ENCODE measurements around the gene NBL1.
A peak's percentile ranks its signal among the peaks of the same experiment; 100 is the strongest.

Gene NBL1

GRCh38 chr1:19670787-19671186, 26.7 kb downstream of the NBL1 start:
- Histone ChIP-seq H2AK5ac (ENCODE audit: low read length, severe bottlenecking) (no peak overlapping the region), H3K27ac (ENCODE audit: low read length, poor library complexity, severe bottlenecking) (no peak overlapping the region), H3K23ac (ENCODE audit: low read length in 2 of 2) (no peak overlapping the region), H4K8ac (ENCODE audit: low read length) (no peak overlapping the region), H3K4me3 (ENCODE audit: insufficient read depth in 1 of 2, low read depth in 1 of 2, low read length in 2 of 2) (no peak overlapping the region), H3K4me2 (ENCODE audit: low read length, poor library complexity, severe bottlenecking) (no peak overlapping the region), H2BK15ac (ENCODE audit: low read depth, poor library complexity, severe bottlenecking) (no peak overlapping the region), H3K9ac (ENCODE audit: low read length) (no peak overlapping the region), H2BK120ac (ENCODE audit: low read depth, low read length) (no peak overlapping the region), H3K27me3 (ENCODE audit: control insufficient read depth in 1 of 2, insufficient read depth in 1 of 2, low read length in 2 of 2) (peaks cover 66 to 73% of the 10 kb centered on the region in 2 experiments), H3K18ac (ENCODE audit: low read depth in 1 of 2, low read length in 2 of 2) (no peak overlapping the region), H2BK12ac (ENCODE audit: low read length in 2 of 2) (no peak overlapping the region), H3K4ac (ENCODE audit: low read depth in 1 of 2, low read length in 2 of 2) (no peak overlapping the region), H2BK5ac (ENCODE audit: low read depth, low read length, poor library complexity, severe bottlenecking) (no peak overlapping the region), H3K4me1 (ENCODE audit: control insufficient read depth, insufficient read depth, low read depth, low read length) (peaks cover 4% of the 10 kb centered on the region), H2AFZ (ENCODE audit: low read depth, low read length) (no peak overlapping the region), H3K36me3 (ENCODE audit: control insufficient read depth in 1 of 2, insufficient read depth in 2 of 2, low read depth in 1 of 2, low read length in 2 of 2) (peaks cover 0 to 3% of the 10 kb centered on the region in 2 experiments), H4K91ac (ENCODE audit: low read length) (no peak overlapping the region), H3K79me1 (replicated peaks; ENCODE audit: low read length, poor library complexity, severe bottlenecking) (no peaks in the 10 kb centered on the region), H3K9me3 (ENCODE audit: control insufficient read depth, low read length) (no peaks in the 10 kb centered on the region), H3K14ac (ENCODE audit: low read length in 2 of 2) (no peak overlapping the region)
- DNase-seq: no peak
- WGBS: 75% methylated on average over 3 of the region's 4 CpGs

- Histone ChIP-seq H3K9ac (ENCODE audit: low read length) (no peak overlapping the region), H3K4me3 (ENCODE audit: insufficient read depth in 1 of 2, low read depth in 1 of 2, low read length in 2 of 2) (no peak overlapping the region), H3K14ac (ENCODE audit: low read length in 2 of 2) (no peak overlapping the region), H4K91ac (ENCODE audit: low read length) (no peak overlapping the region), H2BK5ac (ENCODE audit: low read depth, low read length, poor library complexity, severe bottlenecking) (no peak overlapping the region), H3K4ac (ENCODE audit: low read depth in 1 of 2, low read length in 2 of 2) (no peak overlapping the region), H2BK120ac (ENCODE audit: low read depth, low read length) (no peak overlapping the region), H3K18ac (ENCODE audit: low read depth in 1 of 2, low read length in 2 of 2) (no peak overlapping the region), H2AK5ac (ENCODE audit: low read length, severe bottlenecking) (no peak overlapping the region), H3K79me1 (replicated peaks; ENCODE audit: low read length, poor library complexity, severe bottlenecking) (no peaks in the 10 kb centered on the region), H3K27me3 (ENCODE audit: control insufficient read depth in 1 of 2, insufficient read depth in 1 of 2, low read length in 2 of 2) (peaks cover 57 to 58% of the 10 kb centered on the region in 2 experiments), H3K9me3 (ENCODE audit: control insufficient read depth, low read length) (no peaks in the 10 kb centered on the region), H3K4me1 (ENCODE audit: control insufficient read depth, insufficient read depth, low read depth, low read length) (no peaks in the 10 kb centered on the region), H2AFZ (ENCODE audit: low read depth, low read length) (no peak overlapping the region), H3K4me2 (ENCODE audit: low read length, poor library complexity, severe bottlenecking) (no peak overlapping the region), H3K27ac (ENCODE audit: low read length, poor library complexity, severe bottlenecking) (no peak overlapping the region), H3K36me3 (ENCODE audit: control insufficient read depth in 1 of 2, insufficient read depth in 2 of 2, low read depth in 1 of 2, low read length in 2 of 2) (no peaks in the 10 kb centered on the region), H2BK12ac (ENCODE audit: low read length in 2 of 2) (no peak overlapping the region), H3K23ac (ENCODE audit: low read length in 2 of 2) (no peak overlapping the region), H2BK15ac (ENCODE audit: low read depth, poor library complexity, severe bottlenecking) (no peak overlapping the region), H4K8ac (ENCODE audit: low read length) (no peak overlapping the region)
- no peak for DNase-seq
- 50% methylated on average over 5 of the region's 6 CpGs for WGBS
Measured at GRCh38 chr1:19672237-19672636, 28.1 kb downstream of the NBL1 start.

- Histone ChIP-seq H2BK15ac (ENCODE audit: low read depth, poor library complexity, severe bottlenecking) (no peak overlapping the region), H3K18ac (ENCODE audit: low read depth in 1 of 2, low read length in 2 of 2) (no peak overlapping the region), H3K14ac (ENCODE audit: low read length in 2 of 2) (no peak overlapping the region), H3K27me3 (ENCODE audit: control insufficient read depth in 1 of 2, insufficient read depth in 1 of 2, low read length in 2 of 2) (peaks cover 26 to 37% of the 10 kb centered on the region in 2 experiments), H2BK120ac (ENCODE audit: low read depth, low read length) (no peak overlapping the region), H3K79me1 (replicated peaks; ENCODE audit: low read length, poor library complexity, severe bottlenecking) (no peaks in the 10 kb centered on the region), H2AFZ (ENCODE audit: low read depth, low read length) (no peak overlapping the region), H3K4ac (ENCODE audit: low read depth in 1 of 2, low read length in 2 of 2) (no peak overlapping the region), H3K36me3 (ENCODE audit: control insufficient read depth in 1 of 2, insufficient read depth in 2 of 2, low read depth in 1 of 2, low read length in 2 of 2) (no peaks in the 10 kb centered on the region), H2AK5ac (ENCODE audit: low read length, severe bottlenecking) (no peak overlapping the region), H3K4me1 (ENCODE audit: control insufficient read depth, insufficient read depth, low read depth, low read length) (peaks cover 3% of the 10 kb centered on the region), H3K9me3 (ENCODE audit: control insufficient read depth, low read length) (no peaks in the 10 kb centered on the region), H2BK5ac (ENCODE audit: low read depth, low read length, poor library complexity, severe bottlenecking) (no peak overlapping the region), H3K27ac (ENCODE audit: low read length, poor library complexity, severe bottlenecking) (no peak overlapping the region), H3K23ac (ENCODE audit: low read length in 2 of 2) (no peak overlapping the region), H4K8ac (ENCODE audit: low read length) (no peak overlapping the region), H2BK12ac (ENCODE audit: low read length in 2 of 2) (no peak overlapping the region), H4K91ac (ENCODE audit: low read length) (no peak overlapping the region), H3K4me3 (ENCODE audit: insufficient read depth in 1 of 2, low read depth in 1 of 2, low read length in 2 of 2) (no peak overlapping the region), H3K4me2 (ENCODE audit: low read length, poor library complexity, severe bottlenecking) (no peak overlapping the region), H3K9ac (ENCODE audit: low read length) (no peak overlapping the region)
- 58% methylated on average over 3 of the region's 5 CpGs for WGBS
- no peak for DNase-seq
Measured at GRCh38 chr1:19675797-19676196, 31.7 kb downstream of the NBL1 start.

GRCh38 chr1:19676438-19676922, 32.4 kb downstream of the NBL1 start:
- DNase-seq: peak; percentile 73
- no peak overlapping the region for H2BK15ac ChIP-seq (ENCODE audit: low read depth, poor library complexity, severe bottlenecking)
- H4K91ac ChIP-seq (ENCODE audit: low read length): no peak overlapping the region
- no peak overlapping the region for H3K14ac ChIP-seq (ENCODE audit: low read length in 2 of 2)
- H3K79me1 ChIP-seq (replicated peaks; ENCODE audit: low read length, poor library complexity, severe bottlenecking): no peaks in the 10 kb centered on the region
- no peak overlapping the region for H3K4ac ChIP-seq (ENCODE audit: low read depth in 1 of 2, low read length in 2 of 2)
- H2BK120ac ChIP-seq (ENCODE audit: low read depth, low read length): no peak overlapping the region
- no peak overlapping the region for H3K18ac ChIP-seq (ENCODE audit: low read depth in 1 of 2, low read length in 2 of 2)
- no peak overlapping the region for H3K27ac ChIP-seq (ENCODE audit: low read length, poor library complexity, severe bottlenecking)
- H3K23ac ChIP-seq (ENCODE audit: low read length in 2 of 2): no peak overlapping the region
- H3K4me1 ChIP-seq (ENCODE audit: control insufficient read depth, insufficient read depth, low read depth, low read length): peaks cover 3% of the 10 kb centered on the region
- no peaks in the 10 kb centered on the region for H3K36me3 ChIP-seq (ENCODE audit: control insufficient read depth in 1 of 2, insufficient read depth in 2 of 2, low read depth in 1 of 2, low read length in 2 of 2)
- H3K9me3 ChIP-seq (ENCODE audit: control insufficient read depth, low read length): no peaks in the 10 kb centered on the region
- no peak overlapping the region for H2AK5ac ChIP-seq (ENCODE audit: low read length, severe bottlenecking)
- no peak overlapping the region for H4K8ac ChIP-seq (ENCODE audit: low read length)
- H3K4me3 ChIP-seq (ENCODE audit: insufficient read depth in 1 of 2, low read depth in 1 of 2, low read length in 2 of 2): no peak overlapping the region
- H3K9ac ChIP-seq (ENCODE audit: low read length): no peak overlapping the region
- H2BK5ac ChIP-seq (ENCODE audit: low read depth, low read length, poor library complexity, severe bottlenecking): no peak overlapping the region
- H2BK12ac ChIP-seq (ENCODE audit: low read length in 2 of 2): no peak overlapping the region
- peaks cover 19 to 33% of the 10 kb centered on the region in 2 experiments for H3K27me3 ChIP-seq (ENCODE audit: control insufficient read depth in 1 of 2, insufficient read depth in 1 of 2, low read length in 2 of 2)
- 29% methylated on average over 11 of the region's 13 CpGs for WGBS
- no peak overlapping the region for H2AFZ ChIP-seq (ENCODE audit: low read depth, low read length)
- no peak overlapping the region for H3K4me2 ChIP-seq (ENCODE audit: low read length, poor library complexity, severe bottlenecking)
